ENCODE measurements around the gene SLC5A5. TPM values are rescaled to one million over a fixed set of nuclear protein-coding genes. Genes with fewer than 3 reads are reported as not detected.

SLC5A5 gene
- total RNA-seq, 1 experiment from 2014 or later = not detected

GRCh38 chr19:17843292-17843827, 28.4 kb upstream of the SLC5A5 start:
- no peak for DNase-seq (ENCODE audit: low read depth, low spot score)
- in situ Hi-C loops (cut with HindIII; ENCODE audit: low pct_unique_long_range_greater_than_20kb, low sequenced_read_pairs) = no loop called here

- in situ Hi-C loops (cut with HindIII; ENCODE audit: low pct_unique_long_range_greater_than_20kb, low sequenced_read_pairs) = no loop called here
- DNase-seq (ENCODE audit: low read depth, low spot score) = no peak
Measured at GRCh38 chr19:17843908-17844490, 27.7 kb upstream of the SLC5A5 start.

GRCh38 chr19:17846146-17846545, 25.6 kb upstream of the SLC5A5 start:
- in situ Hi-C loops (cut with HindIII; ENCODE audit: low pct_unique_long_range_greater_than_20kb, low sequenced_read_pairs) = no loop called here
- no peak for DNase-seq (ENCODE audit: low read depth, low spot score)

GRCh38 chr19:17847538-17848366, 24.0 kb upstream of the SLC5A5 start, which contains the start of gene JAK3:
JAK3 (minus strand) TSS chr19:17847982; CDS start chr19:17844417, 3,565 bp downstream.
- in situ Hi-C loops (cut with HindIII; ENCODE audit: low pct_unique_long_range_greater_than_20kb, low sequenced_read_pairs) = no loop called here
- DNase-seq (ENCODE audit: low read depth, low spot score) = peak; percentile 48

GRCh38 chr19:17848595-17849292, 23.0 kb upstream of the SLC5A5 start:
- in situ Hi-C loops (cut with HindIII; ENCODE audit: low pct_unique_long_range_greater_than_20kb, low sequenced_read_pairs) = no loop called here
- DNase-seq (ENCODE audit: low read depth, low spot score) = no peak

- in situ Hi-C loops (cut with HindIII; ENCODE audit: low pct_unique_long_range_greater_than_20kb, low sequenced_read_pairs) = no loop called here
Measured at GRCh38 chr19:17854061-17854460, 17.7 kb upstream of the SLC5A5 start.

GRCh38 chr19:17855280-17856152, 16.2 kb upstream of the SLC5A5 start:
- peak; percentile 74 for DNase-seq (ENCODE audit: low read depth, low spot score)
- in situ Hi-C loops (cut with HindIII; ENCODE audit: low pct_unique_long_range_greater_than_20kb, low sequenced_read_pairs) = no loop called here

More at GRCh38 chr19:17854061-17854460, 17.7 kb upstream of the SLC5A5 start:
- DNase-seq (ENCODE audit: low read depth, low spot score) = no peak

- in situ Hi-C loops (cut with HindIII; ENCODE audit: low pct_unique_long_range_greater_than_20kb, low sequenced_read_pairs) = no loop called here
- DNase-seq (ENCODE audit: low read depth, low spot score) = peak; percentile 99
Measured at GRCh38 chr19:17859533-17860330, 12.0 kb upstream of the SLC5A5 start, which contains the start of gene RPL18A. RPL18A (plus strand) TSS chr19:17859910; CDS start chr19:17859957, 47 bp downstream.

GRCh38 chr19:17860331-17860992, 11.3 kb upstream of the SLC5A5 start:
- in situ Hi-C loops (cut with HindIII; ENCODE audit: low pct_unique_long_range_greater_than_20kb, low sequenced_read_pairs) = no loop called here
- no peak for DNase-seq (ENCODE audit: low read depth, low spot score)

- in situ Hi-C loops (cut with HindIII; ENCODE audit: low pct_unique_long_range_greater_than_20kb, low sequenced_read_pairs) = no loop called here
Measured at GRCh38 chr19:17860993-17861360, 10.8 kb upstream of the SLC5A5 start.

GRCh38 chr19:17861542-17862402, 10.0 kb upstream of the SLC5A5 start:
- in situ Hi-C loops (cut with HindIII; ENCODE audit: low pct_unique_long_range_greater_than_20kb, low sequenced_read_pairs) = no loop called here
- no peak for DNase-seq (ENCODE audit: low read depth, low spot score)

More at GRCh38 chr19:17860993-17861360, 10.8 kb upstream of the SLC5A5 start:
- no peak for DNase-seq (ENCODE audit: low read depth, low spot score)

- no peak for DNase-seq (ENCODE audit: low read depth, low spot score)
- in situ Hi-C loops (cut with HindIII; ENCODE audit: low pct_unique_long_range_greater_than_20kb, low sequenced_read_pairs) = no loop called here
Measured at GRCh38 chr19:17862711-17863519, 8.8 kb upstream of the SLC5A5 start.

GRCh38 chr19:17863520-17864182, 8.1 kb upstream of the SLC5A5 start:
- DNase-seq (ENCODE audit: low read depth, low spot score) = no peak

More at GRCh38 chr19:17863520-17864182, 8.1 kb upstream of the SLC5A5 start:
- in situ Hi-C loops (cut with HindIII; ENCODE audit: low pct_unique_long_range_greater_than_20kb, low sequenced_read_pairs) = no loop called here

All from SK-MEL-5 (cell line).